ENCODE measurements around the gene TFB1M. TPM values are rescaled to one million over a fixed set of nuclear protein-coding genes. Genes with fewer than 3 reads are reported as not detected.

The TFB1M gene
- total RNA-seq, 1 donor from 2014 or later, result 7.6 TPM

DNA sequence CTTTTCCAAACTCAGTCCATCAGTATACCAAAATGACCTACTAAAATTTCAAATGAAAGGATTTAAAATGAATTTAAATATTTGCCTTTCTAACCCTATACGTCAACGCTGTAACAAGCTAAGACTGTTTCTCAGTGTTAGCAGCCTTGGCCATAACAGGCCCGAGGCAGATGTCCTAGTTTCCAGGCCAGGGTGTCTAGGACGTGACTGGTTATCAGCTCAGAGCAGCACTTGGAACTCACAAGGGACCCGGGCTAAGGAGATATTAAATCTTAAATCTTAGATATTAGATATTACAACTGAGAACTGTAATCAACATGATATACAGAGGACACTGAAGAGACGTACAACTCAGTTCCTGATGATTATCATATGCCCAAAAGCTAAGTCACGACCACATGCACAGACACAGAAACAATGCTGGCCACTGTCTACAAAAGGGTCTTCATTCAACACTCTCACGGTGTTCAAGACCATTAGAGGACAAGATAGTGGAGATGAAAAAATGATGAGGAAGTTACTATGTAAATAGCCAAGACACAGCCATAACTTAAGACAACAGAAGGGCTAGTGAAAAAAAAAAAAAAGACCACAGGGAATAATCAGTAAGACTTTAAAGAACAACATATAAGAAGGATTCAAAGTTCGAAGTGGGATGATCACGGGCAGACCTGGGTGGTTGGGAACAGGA lies 50.8 kb downstream of the TFB1M start, which contains the start of gene CLDN20:
CLDN20 (plus strand) TSS at position 641 of the 691 bp plus-strand sequence. CDS start 11,707 bp downstream, outside the sequence.
- Histone ChIP-seq H3K27me3 (no peaks in the 10 kb centered on the region), H3K9me3 (no peaks in the 10 kb centered on the region), H3K4me1 (peaks cover 12% of the 10 kb centered on the region), H3K4me3 (no peak within 1 kb of the TSS), H3K36me3 (peaks cover 0 to 13% of the 10 kb centered on the region in 2 donors), H3K27ac (peak within 1 kb of the TSS; percentile 15)
- TF ChIP-seq POLR2A (IDR thresholded peaks at IDR 0.05), result no peak
- no peak for TF ChIP-seq POLR2AphosphoS5 (IDR thresholded peaks at IDR 0.05; ENCODE audit: insufficient read depth in 1 of 2, low read depth in 1 of 2)
- TF ChIP-seq, protein P1, sequence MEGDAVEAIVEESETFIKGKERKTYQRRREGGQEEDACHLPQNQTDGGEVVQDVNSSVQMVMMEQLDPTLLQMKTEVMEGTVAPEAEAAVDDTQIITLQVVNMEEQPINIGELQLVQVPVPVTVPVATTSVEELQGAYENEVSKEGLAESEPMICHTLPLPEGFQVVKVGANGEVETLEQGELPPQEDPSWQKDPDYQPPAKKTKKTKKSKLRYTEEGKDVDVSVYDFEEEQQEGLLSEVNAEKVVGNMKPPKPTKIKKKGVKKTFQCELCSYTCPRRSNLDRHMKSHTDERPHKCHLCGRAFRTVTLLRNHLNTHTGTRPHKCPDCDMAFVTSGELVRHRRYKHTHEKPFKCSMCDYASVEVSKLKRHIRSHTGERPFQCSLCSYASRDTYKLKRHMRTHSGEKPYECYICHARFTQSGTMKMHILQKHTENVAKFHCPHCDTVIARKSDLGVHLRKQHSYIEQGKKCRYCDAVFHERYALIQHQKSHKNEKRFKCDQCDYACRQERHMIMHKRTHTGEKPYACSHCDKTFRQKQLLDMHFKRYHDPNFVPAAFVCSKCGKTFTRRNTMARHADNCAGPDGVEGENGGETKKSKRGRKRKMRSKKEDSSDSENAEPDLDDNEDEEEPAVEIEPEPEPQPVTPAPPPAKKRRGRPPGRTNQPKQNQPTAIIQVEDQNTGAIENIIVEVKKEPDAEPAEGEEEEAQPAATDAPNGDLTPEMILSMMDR (IDR thresholded peaks at IDR 0.05), result no peak
- no peak for DNase-seq (ENCODE audit: extremely low spot score in 2 of 2)
- intact Hi-C loops (cut with DNase I), result no loop called here

GRCh38 chr6:155262655-155263054 lies 51.6 kb downstream of the TFB1M start:
- no peaks in the 10 kb centered on the region for H3K27me3 ChIP-seq
- DNase-seq (ENCODE audit: extremely low spot score in 2 of 2), result no peak
- H3K4me3 ChIP-seq, result no peak overlapping the region
- H3K4me1 ChIP-seq, result peaks cover 12% of the 10 kb centered on the region
- TF ChIP-seq POLR2A (IDR thresholded peaks at IDR 0.05) (no peak), POLR2AphosphoS5 (IDR thresholded peaks at IDR 0.05; ENCODE audit: insufficient read depth in 1 of 2, low read depth in 1 of 2) (no peak)
- TF ChIP-seq, protein P1 (IDR thresholded peaks at IDR 0.05), result no peak
- H3K27ac ChIP-seq, result no peak overlapping the region
- intact Hi-C loops (cut with DNase I), result no loop called here
- H3K9me3 ChIP-seq, result no peaks in the 10 kb centered on the region
- H3K36me3 ChIP-seq, result peaks cover 0 to 20% of the 10 kb centered on the region in 2 donors

GRCh38 chr6:155261111-155261900 lies 53.0 kb downstream of the TFB1M start:
- intact Hi-C loops (cut with DNase I), result no loop called here
- Histone ChIP-seq H3K4me3 (no peak overlapping the region), H3K4me1 (peaks cover 12% of the 10 kb centered on the region), H3K27me3 (no peaks in the 10 kb centered on the region), H3K27ac (no peak overlapping the region), H3K36me3 (peaks cover 0 to 32% of the 10 kb centered on the region in 2 donors), H3K9me3 (no peaks in the 10 kb centered on the region)
- DNase-seq (ENCODE audit: extremely low spot score in 2 of 2), result no peak
- no peak for TF ChIP-seq POLR2AphosphoS5 (IDR thresholded peaks at IDR 0.05; ENCODE audit: insufficient read depth in 1 of 2, low read depth in 1 of 2)
- no peak for TF ChIP-seq POLR2A (IDR thresholded peaks at IDR 0.05)
- TF ChIP-seq, protein P1 (IDR thresholded peaks at IDR 0.05), result no peak

DNA sequence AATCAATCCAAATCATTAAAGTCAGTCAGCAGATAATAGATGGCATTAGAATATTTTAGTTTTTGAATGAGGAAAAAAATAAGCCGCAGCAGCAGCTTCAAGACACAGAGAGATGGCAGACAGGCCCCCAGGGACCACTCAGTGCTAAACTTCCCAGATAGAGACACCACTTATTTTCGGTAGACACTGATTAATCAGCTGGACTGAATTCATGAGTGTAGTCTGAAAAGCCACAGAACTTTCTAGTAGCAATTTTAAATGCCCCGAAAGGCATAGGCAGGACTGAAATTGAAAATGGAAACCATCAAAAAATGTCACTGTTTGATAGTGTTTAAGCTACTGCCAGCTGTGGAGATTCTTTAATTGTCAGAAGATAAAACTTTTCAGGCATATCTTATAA lies 53.6 kb downstream of the TFB1M start:
- Histone ChIP-seq H3K36me3 (peaks cover 0 to 32% of the 10 kb centered on the region in 2 donors), H3K4me1 (peaks cover 12% of the 10 kb centered on the region), H3K27me3 (no peaks in the 10 kb centered on the region), H3K4me3 (no peak overlapping the region), H3K9me3 (no peaks in the 10 kb centered on the region), H3K27ac (no peak overlapping the region)
- DNase-seq (ENCODE audit: extremely low spot score in 2 of 2), result no peak
- TF ChIP-seq, protein P1 (IDR thresholded peaks at IDR 0.05), result no peak
- TF ChIP-seq POLR2A (IDR thresholded peaks at IDR 0.05) (no peak), POLR2AphosphoS5 (IDR thresholded peaks at IDR 0.05; ENCODE audit: insufficient read depth in 1 of 2, low read depth in 1 of 2) (no peak)
- intact Hi-C loops (cut with DNase I), result no loop called here

All from vagina (tissue), 2 donors.